ENCODE data around the gene APOD. TPM values are rescaled to one million over a fixed set of nuclear protein-coding genes. Genes with fewer than 3 reads are reported as not detected.
A peak's percentile ranks its signal among the peaks of the same experiment; 100 is the strongest.

APOD gene
- total and polyA plus RNA-seq, 10 donors, result 1.9 to 50.5 (median 4.4) TPM

GRCh38 chr3:195548501-195548900 is 35.2 kb downstream of the APOD start:
- DNase-seq, result no peak
- Histone ChIP-seq H3K9me3 (no peaks in the 10 kb centered on the region), H3K4me1 (peaks cover 24 to 87% (median 71%) of the 10 kb centered on the region in 6 donors), H3K36me3 (no peaks in the 10 kb centered on the region), H3K27ac (peak overlapping the region in 4 of 8 donors; percentile 75 to 91 (median 84)), H3K4me3 (no peak overlapping the region), H3K27me3 (replicated peaks in 1 of 7) (no peaks in the 10 kb centered on the region)
- TF ChIP-seq, protein P1, sequence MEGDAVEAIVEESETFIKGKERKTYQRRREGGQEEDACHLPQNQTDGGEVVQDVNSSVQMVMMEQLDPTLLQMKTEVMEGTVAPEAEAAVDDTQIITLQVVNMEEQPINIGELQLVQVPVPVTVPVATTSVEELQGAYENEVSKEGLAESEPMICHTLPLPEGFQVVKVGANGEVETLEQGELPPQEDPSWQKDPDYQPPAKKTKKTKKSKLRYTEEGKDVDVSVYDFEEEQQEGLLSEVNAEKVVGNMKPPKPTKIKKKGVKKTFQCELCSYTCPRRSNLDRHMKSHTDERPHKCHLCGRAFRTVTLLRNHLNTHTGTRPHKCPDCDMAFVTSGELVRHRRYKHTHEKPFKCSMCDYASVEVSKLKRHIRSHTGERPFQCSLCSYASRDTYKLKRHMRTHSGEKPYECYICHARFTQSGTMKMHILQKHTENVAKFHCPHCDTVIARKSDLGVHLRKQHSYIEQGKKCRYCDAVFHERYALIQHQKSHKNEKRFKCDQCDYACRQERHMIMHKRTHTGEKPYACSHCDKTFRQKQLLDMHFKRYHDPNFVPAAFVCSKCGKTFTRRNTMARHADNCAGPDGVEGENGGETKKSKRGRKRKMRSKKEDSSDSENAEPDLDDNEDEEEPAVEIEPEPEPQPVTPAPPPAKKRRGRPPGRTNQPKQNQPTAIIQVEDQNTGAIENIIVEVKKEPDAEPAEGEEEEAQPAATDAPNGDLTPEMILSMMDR (IDR thresholded peaks at IDR 0.05 in 8 of 11, conservative IDR thresholded peaks at IDR 0.05 in 3 of 11), result no peak
- no peak for TF ChIP-seq POLR2AphosphoS5 (IDR thresholded peaks at IDR 0.05)
- TF ChIP-seq POLR2A (IDR thresholded peaks at IDR 0.05), result no peak
- intact Hi-C loops (cut with DNase I; ENCODE audit: low total_unique reads), result no loop called here

DNA sequence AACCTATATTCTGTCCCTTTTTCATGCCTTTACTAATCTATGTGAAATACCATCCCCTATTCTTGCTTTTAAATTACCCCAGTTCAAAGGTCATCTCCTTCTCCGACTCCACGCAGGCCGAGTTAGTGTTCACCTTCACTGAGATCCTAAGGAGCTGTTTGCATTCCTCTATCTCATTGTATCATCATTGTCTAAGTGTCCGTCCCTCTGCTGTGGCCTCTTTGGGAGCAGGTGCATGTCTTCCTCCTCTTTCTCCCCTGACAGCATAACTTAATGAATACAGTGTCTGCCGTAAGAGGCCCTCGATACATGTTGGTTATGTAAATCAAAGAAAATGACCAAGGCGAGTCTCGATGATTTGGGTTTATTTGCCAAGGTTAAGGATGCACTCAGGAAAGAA is 35.7 kb downstream of the APOD start:
- H3K27me3 ChIP-seq (replicated peaks in 1 of 7), result no peaks in the 10 kb centered on the region
- H3K4me3 ChIP-seq, result no peak overlapping the region
- H3K4me1 ChIP-seq, result peaks cover 24 to 88% (median 71%) of the 10 kb centered on the region in 6 donors
- no peak for DNase-seq
- intact Hi-C loops (cut with DNase I; ENCODE audit: low total_unique reads), result no loop called here
- TF ChIP-seq, protein P1 (IDR thresholded peaks at IDR 0.05 in 8 of 11, conservative IDR thresholded peaks at IDR 0.05 in 3 of 11), result no peak
- TF ChIP-seq POLR2AphosphoS5 (IDR thresholded peaks at IDR 0.05), result no peak
- H3K9me3 ChIP-seq, result no peaks in the 10 kb centered on the region
- H3K27ac ChIP-seq, result peak overlapping the region in 2 of 8 donors; percentile 85 to 91
- 86 to 90% (median 88%) methylated on average over 8 of the region's 8 CpGs for WGBS, 5 donors
- H3K36me3 ChIP-seq, result no peaks in the 10 kb centered on the region

DNA sequence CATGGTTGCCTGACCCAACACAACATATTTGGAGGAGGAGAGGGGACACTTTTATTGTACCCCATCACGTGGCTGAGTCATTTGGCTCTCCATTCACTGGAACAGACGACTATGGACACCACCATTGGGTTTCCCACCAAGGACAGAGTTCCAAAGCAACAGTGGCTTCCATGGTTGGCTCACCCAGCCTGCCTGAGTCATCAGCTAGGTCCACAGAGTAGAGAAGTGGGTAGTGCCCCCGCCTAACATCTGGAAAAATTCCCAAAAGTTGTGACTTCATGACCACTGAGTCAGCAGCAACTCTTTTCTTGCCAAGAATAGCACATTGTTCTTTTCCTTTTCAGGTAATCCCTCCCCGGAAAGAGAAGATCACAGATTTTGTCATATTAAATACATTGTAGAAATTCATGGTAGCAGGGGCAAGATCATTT is 37.6 kb downstream of the APOD start:
- 47 to 71% (median 55%) methylated on average over 4 of the region's 4 CpGs for WGBS, 5 donors
- Histone ChIP-seq H3K9me3 (no peaks in the 10 kb centered on the region), H3K27ac (peak overlapping the region; percentile 31 to 98 (median 64)), H3K4me1 (peaks cover 29 to 87% (median 74%) of the 10 kb centered on the region in 6 donors), H3K27me3 (replicated peaks in 1 of 7) (no peaks in the 10 kb centered on the region), H3K4me3 (no peak overlapping the region), H3K36me3 (no peaks in the 10 kb centered on the region)
- TF ChIP-seq POLR2AphosphoS5 (IDR thresholded peaks at IDR 0.05), result no peak
- TF ChIP-seq, protein P1 (IDR thresholded peaks at IDR 0.05 in 8 of 11, conservative IDR thresholded peaks at IDR 0.05 in 3 of 11), result no peak
- TF ChIP-seq POLR2A (IDR thresholded peaks at IDR 0.05), result no peak
- intact Hi-C loops (cut with DNase I; ENCODE audit: low total_unique reads), result no loop called here
- DNase-seq, result no peak

DNA sequence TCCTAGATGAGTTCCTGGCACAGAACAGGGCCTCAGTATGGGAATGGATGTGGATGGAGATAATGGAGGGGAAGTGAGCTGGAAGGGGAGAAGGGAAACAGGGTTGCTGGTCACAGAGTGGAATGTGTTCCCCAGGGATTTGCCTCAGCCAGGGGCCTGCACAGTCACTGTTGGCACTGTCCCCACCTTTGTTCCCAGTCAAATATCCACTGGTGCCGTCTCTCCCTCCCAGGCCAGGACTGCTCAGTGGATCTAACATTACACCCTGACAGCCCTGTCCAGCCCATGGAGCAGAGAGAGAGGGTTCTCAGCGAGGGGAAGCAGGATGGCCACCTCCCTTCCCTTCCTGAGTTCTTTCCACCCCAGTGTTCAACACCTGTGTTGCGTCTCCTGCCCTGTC is 39.1 kb downstream of the APOD start:
- Histone ChIP-seq H3K9me3 (no peaks in the 10 kb centered on the region), H3K36me3 (no peaks in the 10 kb centered on the region), H3K4me3 (peak overlapping the region in 1 of 8 donors; percentile 89), H3K27ac (peak overlapping the region in 5 of 8 donors; percentile 35 to 98 (median 96)), H3K4me1 (peaks cover 33 to 87% (median 75%) of the 10 kb centered on the region in 6 donors), H3K27me3 (replicated peaks in 1 of 7) (no peaks in the 10 kb centered on the region)
- peak; percentile 71 for DNase-seq
- WGBS, 5 donors, result 53 to 85% (median 76%) methylated on average over 3 of the region's 3 CpGs
- intact Hi-C loops (cut with DNase I; ENCODE audit: low total_unique reads), result no loop called here
- TF ChIP-seq, protein P1 (IDR thresholded peaks at IDR 0.05 in 8 of 11, conservative IDR thresholded peaks at IDR 0.05 in 3 of 11), result no peak
- TF ChIP-seq POLR2AphosphoS5 (IDR thresholded peaks at IDR 0.05), result peak in 1 of 3 donors; percentile 12
- no peak for TF ChIP-seq POLR2A (IDR thresholded peaks at IDR 0.05)
